Spinal cord (tissue), 10 donors: ENCODE results near the gene NUP160. TPM values are rescaled to one million over a fixed set of nuclear protein-coding genes. Genes with fewer than 3 reads are reported as not detected.
"Not testable (repeated sequence)": the region's sequence is repeated elsewhere in the genome, so short reads cannot be mapped to it uniquely, and the experiment has no call there.

Experiments
- DNase-seq, 6 donors: peaks; one replicate each; pipeline versions ENCODE4 v3.0.0 to v3.0.0-alpha.2; 2013 to 2015; ENCODE audit warnings: low spot score in 6 of 6, low read depth in 4 of 6
- H3K27ac ChIP-seq: one replicate; pipeline ENCODE4 v1.5.1; 2013; ENCODE audit warnings: low read depth, low read length, control low read depth
- H3K27me3 ChIP-seq: one replicate; pipeline ENCODE4 v1.6.1; 2013; ENCODE audit warnings: low read length; ENCODE audit not compliant: control insufficient read depth, insufficient read depth
- H3K36me3 ChIP-seq: one replicate; pipeline ENCODE4 v1.6.1; 2013; ENCODE audit warnings: low read length; ENCODE audit not compliant: control insufficient read depth, insufficient read depth
- H3K4me1 ChIP-seq: one replicate; pipeline ENCODE4 v1.6.1; 2013; ENCODE audit warnings: low read length; ENCODE audit not compliant: control insufficient read depth, insufficient read depth
- H3K4me3 ChIP-seq: one replicate; pipeline ENCODE4 v1.5.1; 2013; ENCODE audit warnings: low read depth, low read length, control low read depth
- H3K9me3 ChIP-seq: one replicate; pipeline ENCODE4 v1.6.1; 2013; ENCODE audit warnings: low read length; ENCODE audit not compliant: control insufficient read depth, insufficient read depth
- WGBS: methylation state at CpG from one replicate; pipeline ENCODE4 v1.1.5; 2013; ENCODE audit warnings: missing lambda C conversion rate; ENCODE audit not compliant: insufficient coverage; 5-methylcytosine and 5-hydroxymethylcytosine counted together
- polyA plus RNA-seq, 2 donors: library from polyadenylated mRNA; unstranded; fragments of 120-200 nt; gene quantifications; one replicate each; pipeline ENCODE4 v1.2.1, GENCODE V29; 2013; ENCODE audit not compliant: insufficient read length in 2 of 2
- small RNA-seq: library from RNA; depleted of rRNA; stranded (forward); fragments of <200 nt; gene quantifications from one replicate; pipeline ENCODE3, GENCODE V24; 2014; ENCODE audit warnings: low replicate concordance
- total RNA-seq, 2 donors: library from RNA; depleted of rRNA in 1 of 2; stranded (reverse); fragments of 120-200 nt in 1 of 2; fragments of >200 nt in 1 of 2; gene quantifications; one replicate each; pipeline versions ENCODE4 v1.2.3 to v1.2.4, GENCODE V29; 2013 to 2014
- donor health status: healthy.

Gene NUP160
- total and polyA plus RNA-seq, 4 donors = 30.9 to 55.5 (median 44.2) TPM

- Histone ChIP-seq H3K4me1 (no peaks in the 10 kb centered on the region), H3K9me3 (no peaks in the 10 kb centered on the region), H3K36me3 (peaks cover 80% of the 10 kb centered on the region), H3K4me3 (no peak overlapping the region), H3K27ac (no peak overlapping the region), H3K27me3 (no peaks in the 10 kb centered on the region)
- WGBS = no CpG with 5 or more reads among the region's 5 CpGs
- DNase-seq = no peak
These were observed 97.4 kb downstream of the NUP160 start for GRCh38 chr11:47750725-47751124.

GRCh38 chr11:47742494-47742893 is 105.7 kb downstream of the NUP160 start:
- H3K9me3 ChIP-seq, H3K27me3 ChIP-seq, DNase-seq, H3K4me1 ChIP-seq, H3K27ac ChIP-seq, H3K4me3 ChIP-seq: not testable (repeated sequence)
- H3K36me3 ChIP-seq = peaks cover 73% of the 10 kb centered on the region
- 97% methylated on average over 3 of the region's 7 CpGs for WGBS

GRCh38 chr11:47737817-47738216 is 110.3 kb downstream of the NUP160 start:
- H3K27me3 ChIP-seq, H3K9me3 ChIP-seq, H3K27ac ChIP-seq, H3K4me3 ChIP-seq, H3K4me1 ChIP-seq, DNase-seq: not testable (repeated sequence)
- peaks cover 67% of the 10 kb centered on the region for H3K36me3 ChIP-seq
- no CpG with 5 or more reads among the region's 7 CpGs for WGBS

GRCh38 chr11:47732271-47732670 is 115.9 kb downstream of the NUP160 start:
- Histone ChIP-seq H3K9me3 (no peaks in the 10 kb centered on the region), H3K36me3 (peaks cover 50% of the 10 kb centered on the region), H3K4me3 (no peak overlapping the region), H3K27me3 (no peaks in the 10 kb centered on the region), H3K4me1 (peaks cover 4% of the 10 kb centered on the region), H3K27ac (no peak overlapping the region)
- WGBS = 46% methylated on average over 8 of the region's 10 CpGs
- DNase-seq = no peak

- no peaks in the 10 kb centered on the region for H3K9me3 ChIP-seq
- H3K27me3 ChIP-seq = no peaks in the 10 kb centered on the region
- 8% methylated on average over 6 of the region's 6 CpGs for WGBS
- peaks cover 48% of the 10 kb centered on the region for H3K36me3 ChIP-seq
- peaks cover 4% of the 10 kb centered on the region for H3K4me1 ChIP-seq
- peak in 2 of 6 donors; percentile 29 to 61 for DNase-seq
- H3K27ac ChIP-seq = no peak overlapping the region
- H3K4me3 ChIP-seq = no peak overlapping the region
These were observed 116.7 kb downstream of the NUP160 start for GRCh38 chr11:47731475-47731874.

Small RNA genes within 50 kb of the gene (small RNA-seq; reads per million reads assigned to genes)
- not detected for gene AC021443.1
- gene RF00019 = not detected
- not detected for gene RNA5SP340

Other genes starting within 250 kb of the NUP160 start
- gene MTCH2, start 205.8 kb downstream of the NUP160 start, total RNA-seq = 10 to 100 TPM; 73.0 to 77.9 TPM
- 100 to 1,000 TPM; 103 to 106 TPM for gene MTCH2, start 205.8 kb downstream of the NUP160 start, polyA plus RNA-seq
- 1 to 10 TPM; 1.5 to 7.7 TPM for gene AGBL2, start 133.0 kb downstream of the NUP160 start, total RNA-seq
- 1 to 10 TPM; 5.6 to 7.1 TPM for gene AGBL2, start 133.0 kb downstream of the NUP160 start, polyA plus RNA-seq
- 10 to 100 TPM; 92.2 to 95.5 TPM for gene FNBP4, start 81.0 kb downstream of the NUP160 start, total RNA-seq
- 100 to 1,000 TPM in 1 of 2 donors, 10 to 100 TPM in 1; 96.7 to 129 TPM for gene FNBP4, start 81.0 kb downstream of the NUP160 start, polyA plus RNA-seq
- gene PTPRJ, start 132.2 kb upstream of the NUP160 start, total RNA-seq = 10 to 100 TPM; 15.9 to 26.7 TPM
- 10 to 100 TPM; 16.4 to 17.7 TPM for gene PTPRJ, start 132.2 kb upstream of the NUP160 start, polyA plus RNA-seq